ENCODE results near the gene EPN1. TPM values are rescaled to one million over a fixed set of nuclear protein-coding genes. Genes with fewer than 3 reads are reported as not detected.
A peak's percentile ranks its signal among the peaks of the same experiment; 100 is the strongest.

Gene EPN1
- total and polyA plus RNA-seq, 2 of the 8 experiments (the other 6 are each of a cell fraction or from before 2014, with no cell fraction given): 49.6 to 200 TPM

DNA sequence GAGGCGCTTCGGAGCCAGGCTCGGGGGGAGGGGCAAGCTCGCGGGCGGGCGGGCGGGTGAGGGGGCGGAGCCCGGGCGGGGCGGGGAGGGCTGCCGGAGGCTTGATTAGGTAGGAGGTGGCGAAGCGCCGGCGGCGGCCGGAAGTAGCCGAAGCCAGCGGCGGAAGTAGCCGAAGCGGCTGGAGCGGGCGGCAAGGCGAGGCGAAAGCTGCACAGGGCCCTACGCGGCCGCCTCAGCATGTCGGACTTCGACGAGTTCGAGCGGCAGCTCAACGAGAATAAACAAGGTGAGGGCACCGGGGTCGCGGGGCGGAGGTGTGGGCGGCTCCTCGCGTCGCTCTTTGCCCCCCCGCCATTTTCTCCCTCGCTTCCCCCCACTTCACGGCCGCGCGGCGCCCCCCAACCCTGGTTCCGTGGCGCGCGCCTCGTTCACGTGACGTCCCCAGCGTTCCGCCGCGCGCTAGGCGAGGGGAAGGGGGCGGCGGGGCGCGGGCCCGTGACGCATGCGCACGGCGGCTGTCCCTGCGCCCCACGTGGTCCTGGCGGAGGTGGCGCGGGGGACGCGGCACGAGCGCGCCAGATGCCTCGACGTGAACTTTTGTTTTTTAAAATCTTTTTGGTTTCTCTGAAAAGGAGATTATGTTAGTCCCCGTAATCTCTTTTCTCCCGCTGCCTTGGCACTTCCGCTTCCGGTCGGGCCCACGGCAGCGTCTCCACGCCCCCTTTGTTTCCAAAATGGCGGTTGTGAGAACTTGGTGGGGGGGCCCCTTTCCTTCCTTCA is 20.0 kb upstream of the EPN1 start, which contains the start of gene U2AF2 (continued):
- no peak; the same call in 1 of the 2 replicates for TF ChIP-seq KDM5A (IDR thresholded peaks at IDR 0.05; ENCODE audit: low read length)
- TF ChIP-seq, protein P1, sequence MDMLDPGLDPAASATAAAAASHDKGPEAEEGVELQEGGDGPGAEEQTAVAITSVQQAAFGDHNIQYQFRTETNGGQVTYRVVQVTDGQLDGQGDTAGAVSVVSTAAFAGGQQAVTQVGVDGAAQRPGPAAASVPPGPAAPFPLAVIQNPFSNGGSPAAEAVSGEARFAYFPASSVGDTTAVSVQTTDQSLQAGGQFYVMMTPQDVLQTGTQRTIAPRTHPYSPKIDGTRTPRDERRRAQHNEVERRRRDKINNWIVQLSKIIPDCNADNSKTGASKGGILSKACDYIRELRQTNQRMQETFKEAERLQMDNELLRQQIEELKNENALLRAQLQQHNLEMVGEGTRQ (IDR thresholded peaks at IDR 0.05; ENCODE audit: low read length): peak; percentile 51; the same call in 1 of the 2 replicates
- no peak for TF ChIP-seq CHD2 (IDR thresholded peaks at IDR 0.05; ENCODE audit: low read length)
- TF ChIP-seq MAFK (IDR thresholded peaks at IDR 0.05; ENCODE audit: low read depth, low read length): no peak
- TF ChIP-seq, protein P2, sequence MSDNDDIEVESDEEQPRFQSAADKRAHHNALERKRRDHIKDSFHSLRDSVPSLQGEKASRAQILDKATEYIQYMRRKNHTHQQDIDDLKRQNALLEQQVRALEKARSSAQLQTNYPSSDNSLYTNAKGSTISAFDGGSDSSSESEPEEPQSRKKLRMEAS (IDR thresholded peaks at IDR 0.05): peak; percentile 87
- TF ChIP-seq SIN3A (conservative IDR thresholded peaks at IDR 0.05 in 1 of 2, IDR thresholded peaks at IDR 0.05 in 1 of 2; ENCODE audit: low read depth in 1 of 2, low read length in 2 of 2): peak; percentile 45 to 80; a peak in 2 of 4 replicates
- TF ChIP-seq CHD1 (IDR thresholded peaks at IDR 0.05; ENCODE audit: low read depth, low read length): no peak; the same call in 1 of the 2 replicates
- TF ChIP-seq, protein P3, sequence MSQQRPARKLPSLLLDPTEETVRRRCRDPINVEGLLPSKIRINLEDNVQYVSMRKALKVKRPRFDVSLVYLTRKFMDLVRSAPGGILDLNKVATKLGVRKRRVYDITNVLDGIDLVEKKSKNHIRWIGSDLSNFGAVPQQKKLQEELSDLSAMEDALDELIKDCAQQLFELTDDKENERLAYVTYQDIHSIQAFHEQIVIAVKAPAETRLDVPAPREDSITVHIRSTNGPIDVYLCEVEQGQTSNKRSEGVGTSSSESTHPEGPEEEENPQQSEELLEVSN (IDR thresholded peaks at IDR 0.05): peak; percentile 88
- TF ChIP-seq SP2 (IDR thresholded peaks at IDR 0.05; ENCODE audit: low read length): no peak
- TF ChIP-seq BRCA1 (IDR thresholded peaks at IDR 0.05; ENCODE audit: low read depth, low read length): no peak
- no peak for TF ChIP-seq NANOG (IDR thresholded peaks at IDR 0.05; ENCODE audit: insufficient read depth, low read depth, low read length, poor library complexity, severe bottlenecking)
- TF ChIP-seq SUZ12 (IDR thresholded peaks at IDR 0.05; ENCODE audit: low read length): no peak
- TF ChIP-seq TAF7 (optimal IDR thresholded peaks at IDR 0.05; ENCODE audit: borderline replicate concordance, low read depth, low read length): no peak
- TF ChIP-seq JUND (IDR thresholded peaks at IDR 0.05; ENCODE audit: low read length): no peak
- no peak for TF ChIP-seq SIRT6 (IDR thresholded peaks at IDR 0.05; ENCODE audit: low read length)
- no peak for TF ChIP-seq SAP30 (IDR thresholded peaks at IDR 0.05; ENCODE audit: insufficient read depth, insufficient replicate concordance, low read length)
- TF ChIP-seq CBX8 (IDR thresholded peaks at IDR 0.05; ENCODE audit: borderline replicate concordance, low read depth, low read length): no peak
- TF ChIP-seq, protein P4, sequence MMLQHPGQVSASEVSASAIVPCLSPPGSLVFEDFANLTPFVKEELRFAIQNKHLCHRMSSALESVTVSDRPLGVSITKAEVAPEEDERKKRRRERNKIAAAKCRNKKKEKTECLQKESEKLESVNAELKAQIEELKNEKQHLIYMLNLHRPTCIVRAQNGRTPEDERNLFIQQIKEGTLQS (IDR thresholded peaks at IDR 0.05; ENCODE audit: insufficient read depth, low read depth, low read length): no peak
- no peak for TF ChIP-seq SIX5 (IDR thresholded peaks at IDR 0.05; ENCODE audit: low read depth, low read length)

Data from H1 (cell line).